ENCODE results near the gene CHCHD3. TPM values are rescaled to one million over a fixed set of nuclear protein-coding genes. Genes with fewer than 3 reads are reported as not detected.

The CHCHD3 gene
- total and polyA plus RNA-seq, 2 experiments from 2014 or later = 65.3 to 68.5 TPM

GRCh38 chr7:132780822-132781221 lies 301.1 kb downstream of the CHCHD3 start:
- Histone ChIP-seq H4K20me1 (ENCODE audit: insufficient read depth, poor library complexity, severe bottlenecking) (no peaks in the 10 kb centered on the region), H3K4me2 (no peak overlapping the region), H3K4me1 (ENCODE audit: insufficient read depth) (no peaks in the 10 kb centered on the region), H3K27ac (no peak overlapping the region), H3K9me2 (replicated peaks; ENCODE audit: insufficient read depth) (no peaks in the 10 kb centered on the region), H3K27me3 (no peaks in the 10 kb centered on the region), H3K36me3 (replicated peaks; ENCODE audit: insufficient read depth, low read depth) (no peaks in the 10 kb centered on the region), H2AFZ (no peak overlapping the region), H3K79me2 (no peaks in the 10 kb centered on the region), H3K4me3 (no peak overlapping the region), H3K9me3 (ENCODE audit: low read depth) (no peaks in the 10 kb centered on the region)
- WGBS (ENCODE audit: low lambda C conversion rate, missing lambda C conversion rate) = 93% methylated on average over 4 of the region's 4 CpGs
- TF ChIP-seq CTCF (IDR thresholded peaks at IDR 0.05; ENCODE audit: poor library complexity) (no peak), EZH2 (IDR thresholded peaks at IDR 0.05; ENCODE audit: borderline replicate concordance) (no peak), EZH2phosphoT487 (IDR thresholded peaks at IDR 0.05; ENCODE audit: low read depth, severe bottlenecking, unreplicated experiment) (no peak)
- DNase-seq (ENCODE audit: low spot score) = no peak

- H3K27ac ChIP-seq = no peak overlapping the region
- H3K4me1 ChIP-seq (ENCODE audit: insufficient read depth) = no peaks in the 10 kb centered on the region
- WGBS (ENCODE audit: low lambda C conversion rate, missing lambda C conversion rate) = 51% methylated on average over 2 of the region's 2 CpGs
- no peaks in the 10 kb centered on the region for H3K36me3 ChIP-seq (replicated peaks; ENCODE audit: insufficient read depth, low read depth)
- H3K9me2 ChIP-seq (replicated peaks; ENCODE audit: insufficient read depth) = no peaks in the 10 kb centered on the region
- no peaks in the 10 kb centered on the region for H3K9me3 ChIP-seq (ENCODE audit: low read depth)
- H3K79me2 ChIP-seq = no peaks in the 10 kb centered on the region
- no peaks in the 10 kb centered on the region for H3K27me3 ChIP-seq
- no peak overlapping the region for H3K4me2 ChIP-seq
- DNase-seq (ENCODE audit: low spot score) = no peak
- no peaks in the 10 kb centered on the region for H4K20me1 ChIP-seq (ENCODE audit: insufficient read depth, poor library complexity, severe bottlenecking)
- H3K4me3 ChIP-seq = no peak overlapping the region
- no peak for TF ChIP-seq EZH2phosphoT487 (IDR thresholded peaks at IDR 0.05; ENCODE audit: low read depth, severe bottlenecking, unreplicated experiment)
- TF ChIP-seq CTCF (IDR thresholded peaks at IDR 0.05; ENCODE audit: poor library complexity) = no peak
- no peak for TF ChIP-seq EZH2 (IDR thresholded peaks at IDR 0.05; ENCODE audit: borderline replicate concordance)
- H2AFZ ChIP-seq = no peak overlapping the region
Observed at GRCh38 chr7:132779164-132779563, 302.7 kb downstream of the CHCHD3 start.

GRCh38 chr7:132778761-132779160 lies 303.1 kb downstream of the CHCHD3 start:
- Histone ChIP-seq H3K27ac (no peak overlapping the region), H3K27me3 (no peaks in the 10 kb centered on the region), H3K4me2 (no peak overlapping the region), H3K9me3 (ENCODE audit: low read depth) (no peaks in the 10 kb centered on the region), H2AFZ (no peak overlapping the region), H3K4me1 (ENCODE audit: insufficient read depth) (no peaks in the 10 kb centered on the region), H3K79me2 (no peaks in the 10 kb centered on the region), H3K9me2 (replicated peaks; ENCODE audit: insufficient read depth) (no peaks in the 10 kb centered on the region), H3K36me3 (replicated peaks; ENCODE audit: insufficient read depth, low read depth) (no peaks in the 10 kb centered on the region), H4K20me1 (ENCODE audit: insufficient read depth, poor library complexity, severe bottlenecking) (no peaks in the 10 kb centered on the region), H3K4me3 (no peak overlapping the region)
- WGBS (ENCODE audit: low lambda C conversion rate, missing lambda C conversion rate) = 84% methylated on average over 4 of the region's 4 CpGs
- no peak for DNase-seq (ENCODE audit: low spot score)
- TF ChIP-seq CTCF (IDR thresholded peaks at IDR 0.05; ENCODE audit: poor library complexity) (no peak), EZH2phosphoT487 (IDR thresholded peaks at IDR 0.05; ENCODE audit: low read depth, severe bottlenecking, unreplicated experiment) (no peak), EZH2 (IDR thresholded peaks at IDR 0.05; ENCODE audit: borderline replicate concordance) (no peak)

- H3K4me3 ChIP-seq = no peak overlapping the region
- no peaks in the 10 kb centered on the region for H3K79me2 ChIP-seq
- H3K9me3 ChIP-seq (ENCODE audit: low read depth) = no peaks in the 10 kb centered on the region
- H3K27me3 ChIP-seq = no peaks in the 10 kb centered on the region
- H3K9me2 ChIP-seq (replicated peaks; ENCODE audit: insufficient read depth) = no peaks in the 10 kb centered on the region
- 97% methylated on average over 4 of the region's 4 CpGs for WGBS (ENCODE audit: low lambda C conversion rate, missing lambda C conversion rate)
- H3K36me3 ChIP-seq (replicated peaks; ENCODE audit: insufficient read depth, low read depth) = no peaks in the 10 kb centered on the region
- DNase-seq (ENCODE audit: low spot score) = no peak
- H4K20me1 ChIP-seq (ENCODE audit: insufficient read depth, poor library complexity, severe bottlenecking) = no peaks in the 10 kb centered on the region
- TF ChIP-seq EZH2 (IDR thresholded peaks at IDR 0.05; ENCODE audit: borderline replicate concordance) (no peak), CTCF (IDR thresholded peaks at IDR 0.05; ENCODE audit: poor library complexity) (no peak), EZH2phosphoT487 (IDR thresholded peaks at IDR 0.05; ENCODE audit: low read depth, severe bottlenecking, unreplicated experiment) (no peak)
- H3K4me2 ChIP-seq = no peak overlapping the region
- no peak overlapping the region for H3K27ac ChIP-seq
- no peak overlapping the region for H2AFZ ChIP-seq
- H3K4me1 ChIP-seq (ENCODE audit: insufficient read depth) = no peaks in the 10 kb centered on the region
Observed at GRCh38 chr7:132777956-132778355, 303.9 kb downstream of the CHCHD3 start.

Data from hepatocyte (in vitro differentiated cells).